Activated CD8-positive, alpha-beta memory T cell treated with anti-CD3 and anti-CD28 coated beads, Interleukin-2, amount 50 U/mL, for 1 hour (primary cell): ENCODE measurements around the gene HYAL3.
"Not testable (repeated sequence)": the region's sequence is repeated elsewhere in the genome, so short reads cannot be mapped to it uniquely, and the experiment has no call there.

Experiments
- DNase-seq: peaks from one replicate; pipeline ENCODE4 v3.0.0-alpha.2; 2020; ENCODE audit errors: extremely low read depth

Gene HYAL3

GRCh38 chr3:50290161-50290641, 9.0 kb downstream of the HYAL3 start:
- no peak for DNase-seq

GRCh38 chr3:50289130-50289529, 10.1 kb downstream of the HYAL3 start:
- DNase-seq, result no peak

GRCh38 chr3:50288387-50289007, 10.7 kb downstream of the HYAL3 start:
- no peak for DNase-seq

GRCh38 chr3:50287262-50287661, 11.9 kb downstream of the HYAL3 start:
- no peak for DNase-seq

- DNase-seq, result no peak
Observed at GRCh38 chr3:50286322-50287227, 12.6 kb downstream of the HYAL3 start.

- DNase-seq, result not testable (repeated sequence)
Observed at GRCh38 chr3:50284121-50284520, 15.1 kb downstream of the HYAL3 start.

- DNase-seq, result no peak
Observed at GRCh38 chr3:50279255-50280016, 19.8 kb downstream of the HYAL3 start.

GRCh38 chr3:50278880-50279224, 20.4 kb downstream of the HYAL3 start, which contains the start of gene LSMEM2:
Gene LSMEM2, plus strand, starts transcription at chr3:50279087. Its CDS starts 27 bp downstream, at chr3:50279114.
- DNase-seq, result no peak

GRCh38 chr3:50278123-50278879, 20.9 kb downstream of the HYAL3 start:
- DNase-seq, result no peak

GRCh38 chr3:50276762-50277101, 22.5 kb downstream of the HYAL3 start:
- DNase-seq, result no peak

GRCh38 chr3:50275996-50276761, 23.0 kb downstream of the HYAL3 start:
- DNase-seq, result no peak

- DNase-seq, result no peak
Observed at GRCh38 chr3:50275141-50275995, 23.8 kb downstream of the HYAL3 start.

GRCh38 chr3:50274371-50275104, 24.7 kb downstream of the HYAL3 start:
- no peak for DNase-seq

GRCh38 chr3:50273689-50274065, 25.5 kb downstream of the HYAL3 start:
- DNase-seq, result no peak

- peak; percentile 50 for DNase-seq
Observed at GRCh38 chr3:50272911-50273688, 26.1 kb downstream of the HYAL3 start.

- DNase-seq, result not testable (repeated sequence)
Observed at GRCh38 chr3:50272538-50272910, 26.7 kb downstream of the HYAL3 start.

- DNase-seq, result no peak
Observed at GRCh38 chr3:50271314-50271936, 27.8 kb downstream of the HYAL3 start.
